Suprapubic skin (tissue), 4 donors: ENCODE data around the gene PIGZ. TPM values are rescaled to one million over a fixed set of nuclear protein-coding genes. Genes with fewer than 3 reads are reported as not detected.

Source experiments
- DNase-seq, 2 donors: peaks; one replicate each; pipeline ENCODE4 v3.0.0-alpha.2; 2019; ENCODE audit warnings: low spot score in 2 of 2
- H3K27ac ChIP-seq: fragments of 200-600 bp; sonication (generic); one replicate; pipeline ENCODE4 v1.5.1; 2019
- H3K27me3 ChIP-seq: fragments of 200-600 bp; sonication (generic); one replicate; pipeline ENCODE4 v1.5.1; 2019
- H3K36me3 ChIP-seq: fragments of 200-600 bp; sonication (generic); one replicate; pipeline ENCODE4 v1.5.1; 2019
- H3K4me1 ChIP-seq: fragments of 200-600 bp; sonication (generic); one replicate; pipeline ENCODE4 v1.5.1; 2019
- H3K4me3 ChIP-seq: fragments of 200-600 bp; sonication (generic); one replicate; pipeline ENCODE4 v1.5.1; 2019; ENCODE audit warnings: mild to moderate bottlenecking
- H3K9me3 ChIP-seq: fragments of 200-600 bp; sonication (generic); one replicate; pipeline ENCODE4 v1.5.1; 2019
- CTCF ChIP-seq, 2 donors: fragments of 200-600 bp in 1 of 2; fragments of 450-650 bp in 1 of 2; sonication (generic) in 1 of 2; IDR thresholded peaks; one replicate each; pipeline ENCODE4 v1.5.1; 2016 to 2019; ENCODE audit warnings: antibody characterized with exemption in 2 of 2, mild to moderate bottlenecking in 1 of 2, moderate library complexity in 1 of 2
- EP300 ChIP-seq: sonication (generic); formaldehyde crosslinking; IDR thresholded peaks from one replicate; pipeline ENCODE4 v1.6.1; 2017; ENCODE audit warnings: antibody characterized with exemption
- POLR2A ChIP-seq, 2 donors: fragments of 450-650 bp; IDR thresholded peaks; one replicate each; pipeline ENCODE4 v1.6.1; 2017; ENCODE audit warnings: antibody characterized with exemption in 2 of 2, mild to moderate bottlenecking in 2 of 2, moderate library complexity in 2 of 2
- POLR2AphosphoS5 ChIP-seq, 3 donors: sonication (generic); formaldehyde crosslinking; IDR thresholded peaks; one replicate each; pipeline ENCODE4 v1.6.1; 2017; ENCODE audit warnings: antibody characterized with exemption in 3 of 3
- WGBS: methylation state at CpG from one replicate; pipeline ENCODE4 v1.1.5; 2018; 5-methylcytosine and 5-hydroxymethylcytosine counted together
- total RNA-seq, 4 donors: library from RNA; depleted of rRNA; stranded (reverse); fragments of >200 nt; gene quantifications; one replicate each; pipeline ENCODE4 v1.1.0, GENCODE V29; 2016

Gene PIGZ
- total RNA-seq, 4 donors from 2014 or later, result 11.0 to 17.4 (median 13.3) TPM

- Histone ChIP-seq H3K4me3 (no peak overlapping the region), H3K27me3 (peaks cover 4% of the 10 kb centered on the region), H3K9me3 (peaks cover 5% of the 10 kb centered on the region), H3K4me1 (peaks cover 6% of the 10 kb centered on the region), H3K27ac (no peak overlapping the region), H3K36me3 (no peaks in the 10 kb centered on the region)
- DNase-seq, result no peak
- TF ChIP-seq POLR2AphosphoS5 (IDR thresholded peaks at IDR 0.05) (no peak), CTCF (IDR thresholded peaks at IDR 0.05) (no peak), POLR2A (IDR thresholded peaks at IDR 0.05) (no peak), EP300 (no peak)
- WGBS, result 70% methylated on average over 1 of the region's 1 CpG
Observed at GRCh38 chr3:196983186-196983585, 14.6 kb upstream of the PIGZ start.

GRCh38 chr3:196981657-196982056 lies 13.0 kb upstream of the PIGZ start:
- 95% methylated on average over 13 of the region's 13 CpGs for WGBS
- TF ChIP-seq CTCF (IDR thresholded peaks at IDR 0.05), result no peak
- no peak for TF ChIP-seq POLR2AphosphoS5 (IDR thresholded peaks at IDR 0.05)
- no peak for TF ChIP-seq EP300
- TF ChIP-seq POLR2A (IDR thresholded peaks at IDR 0.05), result no peak
- Histone ChIP-seq H3K36me3 (no peaks in the 10 kb centered on the region), H3K4me3 (no peak overlapping the region), H3K4me1 (peaks cover 6% of the 10 kb centered on the region), H3K9me3 (peaks cover 5% of the 10 kb centered on the region), H3K27me3 (no peaks in the 10 kb centered on the region), H3K27ac (no peak overlapping the region)
- DNase-seq, result peak; percentile 17 to 18

- Histone ChIP-seq H3K4me3 (no peak overlapping the region), H3K4me1 (peaks cover 6% of the 10 kb centered on the region), H3K36me3 (no peaks in the 10 kb centered on the region), H3K27me3 (no peaks in the 10 kb centered on the region), H3K9me3 (peaks cover 5% of the 10 kb centered on the region), H3K27ac (no peak overlapping the region)
- 70% methylated on average over 10 of the region's 10 CpGs for WGBS
- TF ChIP-seq EP300 (no peak), CTCF (IDR thresholded peaks at IDR 0.05) (no peak), POLR2AphosphoS5 (IDR thresholded peaks at IDR 0.05) (no peak), POLR2A (IDR thresholded peaks at IDR 0.05) (no peak)
- DNase-seq, result no peak
Observed at GRCh38 chr3:196979545-196979944, 10.9 kb upstream of the PIGZ start.

GRCh38 chr3:196976941-196977340 lies 8.3 kb upstream of the PIGZ start:
- peak; percentile 40 to 71 for DNase-seq
- Histone ChIP-seq H3K27me3 (no peaks in the 10 kb centered on the region), H3K4me3 (no peak overlapping the region), H3K9me3 (no peaks in the 10 kb centered on the region), H3K27ac (no peak overlapping the region), H3K36me3 (no peaks in the 10 kb centered on the region), H3K4me1 (peaks cover 6% of the 10 kb centered on the region)
- TF ChIP-seq EP300 (no peak), POLR2A (IDR thresholded peaks at IDR 0.05) (no peak), POLR2AphosphoS5 (IDR thresholded peaks at IDR 0.05) (no peak), CTCF (IDR thresholded peaks at IDR 0.05) (no peak)
- 79% methylated on average over 9 of the region's 11 CpGs for WGBS

GRCh38 chr3:196975349-196975748 lies 6.7 kb upstream of the PIGZ start:
- Histone ChIP-seq H3K27ac (no peak overlapping the region), H3K36me3 (no peaks in the 10 kb centered on the region), H3K4me3 (no peak overlapping the region), H3K4me1 (peaks cover 6% of the 10 kb centered on the region), H3K9me3 (no peaks in the 10 kb centered on the region), H3K27me3 (no peaks in the 10 kb centered on the region)
- 73% methylated on average over 2 of the region's 4 CpGs for WGBS
- DNase-seq, result peak; percentile 18 to 47
- TF ChIP-seq CTCF (IDR thresholded peaks at IDR 0.05) (no peak), POLR2AphosphoS5 (IDR thresholded peaks at IDR 0.05) (no peak), POLR2A (IDR thresholded peaks at IDR 0.05) (no peak), EP300 (no peak)
